Fibroblast of skin of left biceps (primary cell): Measurements from ENCODE around the gene CDKAL1.

ENCODE experiments used
- DNase-seq, 2 experiments: peaks; one replicate each; pipeline ENCODE4 v3.0.0-alpha.2; 2013; ENCODE audit warnings: low read depth in 2 of 2

The CDKAL1 gene

GRCh38 chr6:21138336-21139069 lies 604.2 kb downstream of the CDKAL1 start:
- no peak for DNase-seq

- no peak for DNase-seq
Measured at GRCh38 chr6:21140966-21141365, 606.7 kb downstream of the CDKAL1 start.

DNA sequence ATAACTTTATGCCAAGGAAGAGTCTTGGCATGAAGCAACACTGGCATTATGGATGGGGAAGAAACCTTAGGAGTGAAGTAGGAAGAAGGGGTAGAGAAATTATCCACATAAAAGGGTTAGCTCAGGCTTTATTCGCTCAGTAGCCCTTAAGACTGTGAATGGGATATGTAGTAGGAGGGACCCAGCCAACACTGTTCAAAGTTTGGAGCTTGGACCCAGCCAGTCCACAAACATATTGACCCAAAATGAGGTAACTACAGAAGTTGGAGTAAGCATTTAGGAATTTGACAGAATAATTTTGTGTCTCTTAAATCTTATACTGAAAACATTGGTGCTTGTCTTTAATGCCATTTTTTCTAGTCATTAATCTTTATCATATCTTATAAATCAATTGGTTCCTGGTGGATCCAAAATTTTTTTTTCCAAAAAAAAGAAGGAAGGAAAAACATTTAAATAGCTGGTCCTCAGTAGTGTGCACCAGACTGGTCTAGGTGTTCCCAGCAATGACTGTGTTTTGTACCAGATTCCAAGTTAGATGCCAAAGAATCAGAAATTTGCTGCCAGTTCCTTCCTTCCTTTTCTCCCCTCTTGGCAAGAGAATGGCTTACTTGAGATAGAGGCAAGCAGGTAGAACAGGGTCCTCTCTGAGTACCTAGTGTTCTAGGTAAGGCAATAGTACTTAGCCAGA lies 607.5 kb downstream of the CDKAL1 start:
- no peak for DNase-seq

DNA sequence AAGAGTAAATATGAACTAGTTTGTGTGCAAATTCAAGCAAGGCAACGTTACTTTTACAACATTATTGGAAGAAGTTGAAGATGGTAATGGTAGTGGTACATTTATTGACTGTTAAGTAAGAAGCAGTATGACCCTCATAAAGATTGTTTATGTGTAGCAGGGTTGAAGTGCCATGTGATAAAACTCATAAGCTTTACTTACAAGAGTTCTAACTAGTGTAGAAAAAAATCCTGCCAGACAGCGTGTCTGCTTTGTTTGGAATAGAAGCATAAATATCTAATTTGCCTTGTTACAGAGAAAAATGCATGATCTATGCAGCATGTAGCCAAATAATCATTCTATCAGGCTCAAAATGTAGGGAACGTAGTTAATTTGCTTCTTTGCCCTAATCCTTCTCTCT lies 608.5 kb downstream of the CDKAL1 start:
- no peak for DNase-seq

- no peak for DNase-seq
Measured at GRCh38 chr6:21143645-21144044, 609.4 kb downstream of the CDKAL1 start.

DNA sequence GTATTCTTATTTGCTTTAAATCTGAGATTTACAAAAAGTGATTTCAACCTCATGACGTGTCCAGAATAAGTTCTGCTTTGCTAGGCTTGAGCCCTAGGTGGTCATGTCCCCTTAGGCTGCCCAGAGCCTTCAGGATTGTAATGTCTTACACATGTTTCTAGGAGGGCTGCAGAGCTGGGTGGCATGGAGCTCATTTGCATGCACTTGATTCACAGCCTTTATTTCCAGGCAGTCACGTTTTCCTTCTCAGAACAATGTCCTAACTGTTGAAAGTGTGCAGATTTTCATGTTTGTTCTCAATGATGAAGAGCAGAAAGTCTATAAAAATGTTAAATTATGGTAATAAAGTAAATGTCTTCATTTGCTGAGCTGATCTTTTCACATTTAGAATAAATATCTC lies 610.7 kb downstream of the CDKAL1 start:
- no peak for DNase-seq

GRCh38 chr6:21147995-21148394 lies 613.7 kb downstream of the CDKAL1 start:
- DNase-seq: no peak

- peak; percentile 84 to 89 for DNase-seq
Measured at GRCh38 chr6:21149470-21149869, 615.2 kb downstream of the CDKAL1 start.

GRCh38 chr6:21150667-21151066 lies 616.4 kb downstream of the CDKAL1 start:
- DNase-seq: no peak

DNA sequence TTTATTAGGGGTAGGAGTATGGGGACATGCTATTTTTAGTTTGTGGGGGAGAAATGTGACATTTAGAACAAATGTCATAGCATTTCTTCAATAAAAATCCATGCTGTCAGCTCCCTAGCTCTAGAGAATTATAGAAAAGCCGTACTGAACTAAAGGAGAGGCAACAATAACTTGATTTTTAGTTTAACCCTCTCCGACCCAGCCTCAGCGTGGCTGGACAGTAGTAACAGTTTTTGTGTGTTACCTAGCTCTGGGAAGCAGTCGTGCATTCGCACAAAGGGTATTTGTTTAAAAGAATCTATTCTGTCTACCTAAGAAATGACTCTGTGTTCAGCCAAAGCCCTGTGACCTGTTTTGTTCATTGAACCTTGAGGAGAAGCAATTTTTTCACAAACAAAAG lies 616.9 kb downstream of the CDKAL1 start:
- no peak for DNase-seq

DNA sequence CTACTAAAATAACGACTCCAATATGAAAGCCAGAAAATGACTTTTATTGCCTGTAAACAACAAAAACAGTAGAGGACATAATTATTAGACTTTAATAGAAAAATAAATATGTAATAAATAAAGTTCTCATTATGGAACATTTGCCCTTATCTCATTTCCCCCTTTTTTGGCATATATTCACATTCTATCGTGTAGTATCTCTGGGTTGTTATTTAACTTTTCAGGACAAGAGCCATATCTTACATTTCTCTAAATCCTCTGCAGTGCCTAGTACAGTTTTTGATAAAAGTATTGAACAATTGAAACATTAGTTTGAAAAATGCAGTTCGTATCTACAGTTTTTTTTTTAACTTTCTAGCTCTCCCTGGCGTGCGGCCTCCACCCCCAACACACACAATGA lies 617.3 kb downstream of the CDKAL1 start:
- no peak for DNase-seq

- no peak for DNase-seq
Measured at GRCh38 chr6:21157186-21157929, 623.1 kb downstream of the CDKAL1 start.

DNA sequence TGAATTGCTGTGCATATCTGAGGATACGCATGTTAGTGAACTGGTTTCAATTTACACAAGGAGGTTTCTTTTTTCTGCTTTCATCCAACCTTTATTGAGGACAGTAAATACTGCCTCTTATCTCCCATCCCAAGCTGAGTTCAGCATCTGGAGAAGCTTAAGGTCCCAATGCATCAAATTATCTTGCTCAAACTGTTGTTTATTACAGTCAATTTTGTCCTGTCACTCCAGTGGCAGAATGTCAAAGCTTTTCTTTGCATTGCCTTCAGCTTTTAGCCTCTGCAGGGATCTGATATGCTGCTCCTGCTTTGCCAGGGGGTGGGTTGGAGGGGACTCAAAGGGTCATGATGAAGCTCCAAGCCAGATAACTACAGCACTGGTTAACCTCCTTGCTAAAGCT lies 623.9 kb downstream of the CDKAL1 start:
- DNase-seq: no peak

DNA sequence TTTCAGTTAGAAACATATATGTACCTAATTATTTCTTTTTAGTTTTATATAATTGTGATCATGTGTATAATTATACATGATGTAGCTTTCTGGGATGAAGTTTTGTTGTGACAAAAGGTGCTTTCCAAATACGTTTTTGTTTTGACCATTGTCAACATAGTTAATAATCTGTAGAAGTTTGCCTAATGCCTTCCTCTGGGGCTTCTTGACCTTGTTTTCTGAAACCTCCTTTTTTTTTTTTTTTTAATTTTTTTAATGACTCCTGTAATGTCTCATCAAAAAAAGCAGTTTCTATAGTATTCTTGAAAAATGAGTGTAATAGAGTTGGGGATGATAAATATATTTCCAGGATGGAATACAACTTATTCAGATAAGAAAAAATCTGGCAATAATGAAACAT lies 624.6 kb downstream of the CDKAL1 start:
- no peak for DNase-seq

GRCh38 chr6:21159465-21159864 lies 625.2 kb downstream of the CDKAL1 start:
- DNase-seq: no peak

- DNase-seq: no peak
Measured at GRCh38 chr6:21161707-21162106, 627.5 kb downstream of the CDKAL1 start.

- DNase-seq: peak; percentile 55 to 59
Measured at GRCh38 chr6:21163110-21163837, 629.0 kb downstream of the CDKAL1 start.

- no peak for DNase-seq
Measured at GRCh38 chr6:21163838-21164180, 629.6 kb downstream of the CDKAL1 start.

- DNase-seq: no peak
Measured at GRCh38 chr6:21164768-21165326, 630.6 kb downstream of the CDKAL1 start.

DNA sequence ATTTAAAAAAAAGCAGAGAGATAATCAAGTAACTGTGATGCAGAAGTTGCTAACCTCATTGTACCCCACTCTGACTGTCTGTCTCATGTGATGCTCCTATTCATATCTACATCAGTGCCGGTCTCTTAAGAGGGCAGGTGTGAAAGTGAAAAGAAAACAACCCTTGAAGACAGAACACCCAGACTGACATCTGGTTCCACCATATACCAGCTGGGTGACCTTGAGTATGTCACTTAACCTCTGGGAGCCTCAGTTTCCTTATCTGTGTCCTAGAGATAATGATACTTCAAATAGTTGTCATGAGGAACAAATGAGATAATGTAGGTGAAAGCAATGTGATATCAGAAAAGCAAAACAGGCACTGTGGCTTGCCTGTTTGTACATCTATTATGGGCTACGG lies 632.5 kb downstream of the CDKAL1 start:
- no peak for DNase-seq

- no peak for DNase-seq
Measured at GRCh38 chr6:21167790-21168189, 633.5 kb downstream of the CDKAL1 start.

GRCh38 chr6:21171801-21172200 lies 637.5 kb downstream of the CDKAL1 start:
- no peak for DNase-seq
